ENCODE data around the gene POLR1G.

- TF ChIP-seq ZSCAN20 (CRISPR knock-in tag; IDR thresholded peaks at IDR 0.05) (no peak), POLR2A (IDR thresholded peaks at IDR 0.05; ENCODE audit: low read length) (no peak), MYC (IDR thresholded peaks at IDR 0.05; ENCODE audit: borderline replicate concordance, low read length) (no peak; the same call in 1 of the 2 replicates), RFX5 (IDR thresholded peaks at IDR 0.05) (no peak), HOXA7 (CRISPR knock-in tag; IDR thresholded peaks at IDR 0.05) (no peak), MAX (IDR thresholded peaks at IDR 0.05) (peak; percentile 67; the same call in 1 of the 2 replicates), HMGXB4 (CRISPR knock-in tag; IDR thresholded peaks at IDR 0.05; ENCODE audit: borderline replicate concordance) (no peak), USF2 (IDR thresholded peaks at IDR 0.05) (no peak), NFE2L2 (conservative IDR thresholded peaks at IDR 0.05; ENCODE audit: low read length) (no peak)
- TF ChIP-seq, protein P1, sequence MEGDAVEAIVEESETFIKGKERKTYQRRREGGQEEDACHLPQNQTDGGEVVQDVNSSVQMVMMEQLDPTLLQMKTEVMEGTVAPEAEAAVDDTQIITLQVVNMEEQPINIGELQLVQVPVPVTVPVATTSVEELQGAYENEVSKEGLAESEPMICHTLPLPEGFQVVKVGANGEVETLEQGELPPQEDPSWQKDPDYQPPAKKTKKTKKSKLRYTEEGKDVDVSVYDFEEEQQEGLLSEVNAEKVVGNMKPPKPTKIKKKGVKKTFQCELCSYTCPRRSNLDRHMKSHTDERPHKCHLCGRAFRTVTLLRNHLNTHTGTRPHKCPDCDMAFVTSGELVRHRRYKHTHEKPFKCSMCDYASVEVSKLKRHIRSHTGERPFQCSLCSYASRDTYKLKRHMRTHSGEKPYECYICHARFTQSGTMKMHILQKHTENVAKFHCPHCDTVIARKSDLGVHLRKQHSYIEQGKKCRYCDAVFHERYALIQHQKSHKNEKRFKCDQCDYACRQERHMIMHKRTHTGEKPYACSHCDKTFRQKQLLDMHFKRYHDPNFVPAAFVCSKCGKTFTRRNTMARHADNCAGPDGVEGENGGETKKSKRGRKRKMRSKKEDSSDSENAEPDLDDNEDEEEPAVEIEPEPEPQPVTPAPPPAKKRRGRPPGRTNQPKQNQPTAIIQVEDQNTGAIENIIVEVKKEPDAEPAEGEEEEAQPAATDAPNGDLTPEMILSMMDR (IDR thresholded peaks at IDR 0.05): peak; percentile 83
Measured at GRCh38 chr19:45402298-45403061, 4.0 kb upstream of the POLR1G start.

Measured in A549 (cell line).